Spleen (tissue), 11 donors: ENCODE data around the gene MYO1F. TPM values are rescaled to one million over a fixed set of nuclear protein-coding genes. Genes with fewer than 3 reads are reported as not detected.

ENCODE experiments used
- DNase-seq: peaks from one replicate; pipeline ENCODE4 v3.0.0-alpha.2; 2020
- H3K27ac ChIP-seq, 8 donors: fragments of 200-600 bp; sonication (generic) in 7 of 8; 1 replicate in 4 of 8; 2 replicates in 4 of 8; pipeline versions ENCODE4 v1.5.0 to v1.8.0; 2016 to 2021; ENCODE audit warnings: inconsistent platforms in 4 of 8, mild to moderate bottlenecking in 4 of 8, moderate library complexity in 1 of 8
- H3K27me3 ChIP-seq, 7 donors: fragments of 200-600 bp; sonication (generic) in 6 of 7; replicated peaks in 1 of 7; 1 replicate in 4 of 7; 2 replicates in 3 of 7; pipeline versions ENCODE4 v1.5.0 to v1.8.0; 2016 to 2021; ENCODE audit warnings: inconsistent platforms in 3 of 7, mild to moderate bottlenecking in 1 of 7
- H3K36me3 ChIP-seq, 6 donors: fragments of 200-600 bp; sonication (generic) in 5 of 6; 1 replicate in 4 of 6; 2 replicates in 2 of 6; pipeline versions ENCODE4 v1.5.0 to v1.8.0; 2016 to 2021; ENCODE audit warnings: inconsistent platforms in 2 of 6
- H3K4me1 ChIP-seq, 6 donors: fragments of 200-600 bp; sonication (generic) in 5 of 6; 1 replicate in 3 of 6; 2 replicates in 3 of 6; pipeline versions ENCODE4 v1.5.0 to v1.8.0; 2016 to 2021; ENCODE audit warnings: inconsistent platforms in 3 of 6
- H3K4me3 ChIP-seq, 8 donors: fragments of 200-600 bp; sonication (generic) in 7 of 8; 1 replicate in 4 of 8; 2 replicates in 4 of 8; pipeline versions ENCODE4 v1.5.0 to v1.8.0; 2016 to 2021; ENCODE audit warnings: inconsistent platforms in 4 of 8, mild to moderate bottlenecking in 4 of 8, moderate library complexity in 2 of 8
- H3K9me3 ChIP-seq, 8 donors: fragments of 200-600 bp; sonication (generic) in 7 of 8; 1 replicate in 4 of 8; 2 replicates in 4 of 8; pipeline versions ENCODE4 v1.5.0 to v1.8.0; 2016 to 2021; ENCODE audit warnings: inconsistent platforms in 4 of 8
- CTCF ChIP-seq, 11 experiments: fragments of 200-600 bp in 7 of 11; fragments of 450-650 bp in 4 of 11; sonication (generic) in 4 of 11; IDR thresholded peaks in 8 of 11; conservative IDR thresholded peaks in 3 of 11; 1 replicate in 7 of 11; 2 replicates in 4 of 11; pipeline versions ENCODE4 v1.4.0 to v1.8.0; 2016 to 2021; ENCODE audit warnings: antibody characterized with exemption in 11 of 11, inconsistent platforms in 4 of 11, mild to moderate bottlenecking in 1 of 11
- POLR2A ChIP-seq, 3 donors: fragments of 450-650 bp; IDR thresholded peaks; one replicate each; pipeline ENCODE4 v1.5.1; 2017; ENCODE audit warnings: antibody characterized with exemption in 3 of 3, mild to moderate bottlenecking in 1 of 3
- POLR2AphosphoS5 ChIP-seq, 3 donors: sonication (generic); formaldehyde crosslinking; IDR thresholded peaks; one replicate each; pipeline ENCODE4 v1.5.1; 2017; ENCODE audit warnings: antibody characterized with exemption in 3 of 3
- WGBS, 5 donors: extraction: QIAGEN DNeasy Blood & Tissue Kit in 3 of 5; methylation state at CpG; one replicate each; pipeline versions ENCODE4 v1.1.5 to v1.1.7; 2013 to 2018; 5-methylcytosine and 5-hydroxymethylcytosine counted together
- intact Hi-C: fragments of 100-400 bp; cut with DNase I; formaldehyde crosslinking; loops from one replicate; pipeline ENCODE4 v1.15.0; 2023; ENCODE audit warnings: low total_unique reads
- polyA plus RNA-seq, 3 donors: library from polyadenylated mRNA; stranded (reverse); fragments of 200-250 nt; gene quantifications; one replicate each; pipeline ENCODE4 v1.2.1, GENCODE V29; 2013
- total RNA-seq, 7 donors: library from RNA; depleted of rRNA in 3 of 7; stranded (reverse); fragments of >200 nt in 3 of 7; fragmentation: NEBNext Ultra II Directional in 4 of 7; extraction: Animal tissue kit (Norgen Biotek cat#: 25700) in 4 of 7; gene quantifications; one replicate each; pipeline versions ENCODE4 v1.1.0 to v1.2.1, GENCODE V29; 2016 to 2021
- donor health status: healthy with polysubstance abuse.
- donor health status: DM: no; HTN: no; CAD: no; lungs with moderate emphysema.
- donor health status: DM: no; HTN: no; CAD: no.
- donor health status: Bipolar disorder and iron deficiency.
- donor health status: healthy.
- donor health status: DM: no; HTN: no; CAD: no.
- donor health status: DM: yes; HTN: yes; CAD: no.

The MYO1F gene
- total and polyA plus RNA-seq, 10 donors, result 22.1 to 423 (median 211) TPM

- no peak for TF ChIP-seq CTCF (IDR thresholded peaks at IDR 0.05 in 8 of 11, conservative IDR thresholded peaks at IDR 0.05 in 3 of 11)
- no peak overlapping the region for H3K4me3 ChIP-seq
- no peaks in the 10 kb centered on the region for H3K27me3 ChIP-seq
- H3K36me3 ChIP-seq, result peaks cover 4 to 98% (median 88%) of the 10 kb centered on the region in 6 donors
- intact Hi-C loops, result no loop called here
- WGBS, 5 donors, result 94 to 100% (median 96%) methylated on average over 1 of the region's 1 CpG
- H3K4me1 ChIP-seq, result peaks cover 18 to 85% (median 51%) of the 10 kb centered on the region in 6 donors
- peak overlapping the region in 3 of 8 donors; percentile 62 to 69 (median 65) for H3K27ac ChIP-seq
- DNase-seq, result no peak
- H3K9me3 ChIP-seq, result no peaks in the 10 kb centered on the region
These were observed 102.2 kb downstream of the MYO1F start for GRCh38 chr19:8475005-8475404.

GRCh38 chr19:8473648-8474476, 103.4 kb downstream of the MYO1F start:
- WGBS, 5 donors, result 33 to 35% (median 33%) methylated on average over 6 of the region's 6 CpGs
- TF ChIP-seq POLR2A (IDR thresholded peaks at IDR 0.05) (no peak), POLR2AphosphoS5 (IDR thresholded peaks at IDR 0.05) (no peak), CTCF (IDR thresholded peaks at IDR 0.05 in 8 of 11, conservative IDR thresholded peaks at IDR 0.05 in 3 of 11) (no peak)
- Histone ChIP-seq H3K4me3 (no peak overlapping the region), H3K36me3 (peaks cover 7 to 100% (median 93%) of the 10 kb centered on the region in 6 donors), H3K27me3 (no peaks in the 10 kb centered on the region), H3K27ac (peak overlapping the region; percentile 5 to 69 (median 50)), H3K9me3 (no peaks in the 10 kb centered on the region), H3K4me1 (peaks cover 14 to 81% (median 51%) of the 10 kb centered on the region in 6 donors)
- DNase-seq, result no peak
- intact Hi-C loops, result no loop called here

Other genes with a start within 250 kb of the MYO1F start
- 10 to 100 TPM; 42.2 to 84.6 (median 54.6) TPM for gene KANK3, start 234.2 kb downstream of the MYO1F start, total RNA-seq
- gene KANK3, start 234.2 kb downstream of the MYO1F start, polyA plus RNA-seq, result 10 to 100 TPM; 14.0 to 66.7 (median 50.3) TPM
- gene ANGPTL4, start 213.3 kb downstream of the MYO1F start, total RNA-seq, result 10 to 100 TPM in 4 of 7 donors, 1 to 10 TPM in 3; 1.8 to 28.3 (median 11.8) TPM
- gene ANGPTL4, start 213.3 kb downstream of the MYO1F start, polyA plus RNA-seq, result 1 to 10 TPM; 7.4 to 8.5 (median 7.8) TPM
- 100 to 1,000 TPM in 4 of 7 donors, 10 to 100 TPM in 3; 60.2 to 114 (median 100) TPM for gene RAB11B, start 187.1 kb downstream of the MYO1F start, total RNA-seq
- 100 to 1,000 TPM in 1 of 3 donors, 10 to 100 TPM in 2; 42.0 to 101 (median 42.5) TPM for gene RAB11B, start 187.1 kb downstream of the MYO1F start, polyA plus RNA-seq
- 100 to 1,000 TPM in 3 of 7 donors, 10 to 100 TPM in 4; 52.1 to 212 (median 81.1) TPM for gene MARCHF2, start 164.1 kb downstream of the MYO1F start, total RNA-seq
- 10 to 100 TPM; 33.4 to 42.8 (median 36.2) TPM for gene MARCHF2, start 164.1 kb downstream of the MYO1F start, polyA plus RNA-seq
- gene HNRNPM, start 132.5 kb downstream of the MYO1F start, total RNA-seq, result 100 to 1,000 TPM; 105 to 229 (median 147) TPM
- gene HNRNPM, start 132.5 kb downstream of the MYO1F start, polyA plus RNA-seq, result 100 to 1,000 TPM in 1 of 3 donors, 10 to 100 TPM in 2; 77.1 to 153 (median 79.9) TPM
- gene PRAM1, start 74.8 kb downstream of the MYO1F start, total RNA-seq, result 10 to 100 TPM in 6 of 7 donors, 1 to 10 TPM in 1; 7.1 to 36.5 (median 15.1) TPM
- gene PRAM1, start 74.8 kb downstream of the MYO1F start, polyA plus RNA-seq, result 10 to 100 TPM in 2 of 3 donors, 1 to 10 TPM in 1; 2.4 to 23.0 (median 22.0) TPM
- 10 to 100 TPM; 12.0 to 31.0 (median 26.6) TPM for gene ZNF414, start 63.3 kb downstream of the MYO1F start, total RNA-seq
- 10 to 100 TPM; 12.7 to 31.7 (median 15.8) TPM for gene ZNF414, start 63.3 kb downstream of the MYO1F start, polyA plus RNA-seq
- gene ADAMTS10, start 33.3 kb upstream of the MYO1F start, total RNA-seq, result 10 to 100 TPM in 6 of 7 donors, 1 to 10 TPM in 1; 9.2 to 33.8 (median 20.2) TPM
- 10 to 100 TPM in 2 of 3 donors, 1 to 10 TPM in 1; 7.8 to 22.4 (median 10.5) TPM for gene ADAMTS10, start 33.3 kb upstream of the MYO1F start, polyA plus RNA-seq
- not detected for gene NFILZ, start 53.2 kb upstream of the MYO1F start, total RNA-seq
- gene NFILZ, start 53.2 kb upstream of the MYO1F start, polyA plus RNA-seq, result not detected
- gene ACTL9, start 121.4 kb upstream of the MYO1F start, total RNA-seq, result not detected
- gene ACTL9, start 121.4 kb upstream of the MYO1F start, polyA plus RNA-seq, result not detected
- gene OR2Z1, start 144.2 kb upstream of the MYO1F start, total RNA-seq, result not detected
- not detected for gene OR2Z1, start 144.2 kb upstream of the MYO1F start, polyA plus RNA-seq